ENCODE results near the gene IL19.

Gene IL19

GRCh38 chr1:206735553-206736031, 35.0 kb upstream of the IL19 start:
- H3K4me1 Mint-ChIP-seq (ENCODE audit: low read depth) = peaks cover 73% of the 10 kb centered on the region

GRCh38 chr1:206736878-206737728, 33.5 kb upstream of the IL19 start:
- Mint-ChIP-seq H3K4me1 (ENCODE audit: low read depth) (peaks cover 85% of the 10 kb centered on the region), H3K36me3 (ENCODE audit: low read depth) (peaks cover 54% of the 10 kb centered on the region), H3K27ac (peak overlapping the region; percentile 91), H3K9me3 (no peaks in the 10 kb centered on the region), H3K27me3 (no peaks in the 10 kb centered on the region), H3K4me3 (no peak overlapping the region)
- no peak for DNase-seq

More at GRCh38 chr1:206735553-206736031, 35.0 kb upstream of the IL19 start:
- Mint-ChIP-seq H3K36me3 (ENCODE audit: low read depth) (peaks cover 67% of the 10 kb centered on the region), H3K27me3 (no peaks in the 10 kb centered on the region), H3K9me3 (no peaks in the 10 kb centered on the region), H3K27ac (no peak overlapping the region), H3K4me3 (no peak overlapping the region)
- no peak for DNase-seq

DNA sequence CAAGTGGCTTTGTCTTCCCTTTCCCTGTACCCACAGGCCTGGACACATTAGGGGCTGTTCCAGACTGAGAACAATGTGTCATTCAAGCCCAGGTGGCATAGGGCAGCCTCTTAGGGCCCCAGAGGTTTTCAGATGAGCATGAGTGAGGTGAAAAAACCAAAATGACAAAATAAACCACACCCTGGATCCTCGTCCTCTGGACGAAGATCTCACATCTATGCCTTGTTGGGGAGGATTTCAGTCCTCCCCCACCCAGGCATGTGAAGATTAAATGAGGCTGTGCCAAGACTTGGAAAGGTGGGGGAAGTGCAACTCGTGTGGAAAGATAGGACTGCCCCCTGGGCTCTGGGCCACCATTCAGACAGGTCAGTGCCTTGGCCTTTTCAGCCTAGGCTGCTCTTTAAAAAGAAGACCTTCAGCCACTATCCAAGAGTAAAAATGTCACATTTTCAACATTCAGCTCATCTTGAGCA, 32.8 kb upstream of the IL19 start:
- Mint-ChIP-seq H3K27me3 (no peaks in the 10 kb centered on the region), H3K4me1 (ENCODE audit: low read depth) (peaks cover 90% of the 10 kb centered on the region), H3K27ac (peak overlapping the region; percentile 91), H3K4me3 (no peak overlapping the region), H3K9me3 (no peaks in the 10 kb centered on the region), H3K36me3 (ENCODE audit: low read depth) (peaks cover 47% of the 10 kb centered on the region)
- DNase-seq = no peak

DNA sequence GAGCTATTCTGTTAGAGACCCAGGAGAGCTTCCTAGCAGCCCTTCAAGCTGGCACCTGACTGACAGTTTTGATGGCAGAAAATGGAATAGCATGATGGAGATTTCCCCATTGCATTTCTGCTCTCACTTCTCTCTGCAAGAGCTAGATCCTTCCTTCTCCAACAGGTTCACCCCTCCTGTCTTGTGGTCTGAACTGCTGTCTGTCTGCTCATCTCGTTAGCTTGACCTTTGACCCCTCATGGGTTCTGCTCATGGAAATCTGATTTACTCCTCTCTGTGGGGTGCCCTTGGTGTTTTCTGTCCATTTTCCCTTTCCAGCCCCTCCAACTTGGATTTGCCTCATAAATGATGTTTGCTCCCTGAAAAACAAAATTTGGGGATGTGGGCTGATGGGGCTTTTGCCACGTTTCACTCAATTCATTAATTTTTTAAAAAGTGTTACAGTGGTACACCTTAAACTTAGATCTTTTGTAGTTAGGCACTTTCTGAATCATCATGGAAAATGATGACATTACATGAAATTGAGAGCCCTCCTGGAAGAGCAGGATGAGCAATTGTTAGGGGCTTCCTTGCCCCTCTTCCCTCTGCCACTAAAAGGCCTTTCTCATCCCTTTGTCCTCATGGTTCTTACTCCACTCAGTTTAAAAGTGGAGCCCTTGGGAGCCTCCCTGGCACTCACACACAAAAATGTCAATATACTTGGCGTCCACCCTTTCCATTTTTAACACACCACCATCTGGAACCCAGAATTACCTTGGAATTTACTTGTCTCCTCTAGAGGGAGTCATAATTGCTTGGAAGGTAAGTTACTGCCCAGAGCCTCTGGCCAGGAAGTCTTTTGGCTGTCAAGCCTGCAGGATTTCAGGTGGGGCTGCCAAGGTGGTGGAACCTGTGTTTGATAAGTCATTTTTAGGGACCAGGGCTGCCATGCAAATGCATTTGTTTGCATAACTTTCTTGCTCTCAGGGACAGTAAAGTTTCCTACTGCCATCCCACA, 31.9 kb upstream of the IL19 start:
- H3K9me3 Mint-ChIP-seq = no peaks in the 10 kb centered on the region
- peak overlapping the region; percentile 91 for H3K27ac Mint-ChIP-seq
- DNase-seq = no peak
- H3K4me3 Mint-ChIP-seq = peak overlapping the region; percentile 52
- no peaks in the 10 kb centered on the region for H3K27me3 Mint-ChIP-seq
- peaks cover 39% of the 10 kb centered on the region for H3K36me3 Mint-ChIP-seq (ENCODE audit: low read depth)
- peaks cover 98% of the 10 kb centered on the region for H3K4me1 Mint-ChIP-seq (ENCODE audit: low read depth)

DNA sequence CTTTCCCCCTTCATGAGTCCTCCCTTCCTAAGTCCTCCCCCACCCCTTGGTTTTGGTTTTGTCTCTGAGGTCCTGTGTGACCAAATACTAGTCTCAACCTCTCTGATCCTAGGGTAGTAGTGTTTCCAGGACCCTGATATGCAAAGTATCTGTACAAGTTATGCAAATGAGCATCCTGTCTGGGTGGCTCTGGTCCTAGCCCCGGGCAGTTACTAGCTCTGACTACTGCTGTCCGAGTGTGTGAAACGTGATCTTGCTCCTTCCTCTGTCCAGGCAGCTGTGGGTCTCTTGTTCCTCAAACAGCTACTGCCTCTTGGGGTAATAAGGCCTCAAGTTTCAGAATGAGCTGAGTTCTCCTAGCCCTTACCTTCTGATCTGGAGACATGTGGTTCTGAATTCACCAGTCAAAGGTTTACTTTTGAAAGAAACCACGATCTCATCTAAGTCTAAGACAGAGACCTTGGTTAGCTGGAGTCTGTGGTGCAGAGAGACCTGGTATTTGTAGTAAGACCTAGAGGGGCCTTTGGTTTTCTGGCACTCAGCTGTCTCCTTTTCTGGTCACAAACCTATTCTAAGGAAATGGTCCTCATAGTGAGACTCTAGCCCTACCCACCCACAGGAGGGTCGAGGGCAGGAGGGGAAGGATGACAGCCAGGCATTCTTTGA, 31.0 kb upstream of the IL19 start:
- Mint-ChIP-seq H3K27ac (peak overlapping the region; percentile 91), H3K9me3 (no peaks in the 10 kb centered on the region), H3K4me1 (ENCODE audit: low read depth) (peaks cover 97% of the 10 kb centered on the region), H3K36me3 (ENCODE audit: low read depth) (peaks cover 31% of the 10 kb centered on the region), H3K4me3 (peak overlapping the region; percentile 52), H3K27me3 (no peaks in the 10 kb centered on the region)
- peak; percentile 66 for DNase-seq

- H3K4me1 Mint-ChIP-seq (ENCODE audit: low read depth) = peaks cover 96% of the 10 kb centered on the region
- no peak overlapping the region for H3K4me3 Mint-ChIP-seq
- H3K36me3 Mint-ChIP-seq (ENCODE audit: low read depth) = peaks cover 15% of the 10 kb centered on the region
- H3K9me3 Mint-ChIP-seq = no peaks in the 10 kb centered on the region
- no peaks in the 10 kb centered on the region for H3K27me3 Mint-ChIP-seq
- DNase-seq = no peak
- H3K27ac Mint-ChIP-seq = peak overlapping the region; percentile 12
Measured at GRCh38 chr1:206741142-206741701, 29.4 kb upstream of the IL19 start.

GRCh38 chr1:206742719-206743383, 27.7 kb upstream of the IL19 start:
- no peak for DNase-seq
- peak overlapping the region; percentile 18 for H3K4me3 Mint-ChIP-seq
- H3K4me1 Mint-ChIP-seq (ENCODE audit: low read depth) = peaks cover 86% of the 10 kb centered on the region
- no peaks in the 10 kb centered on the region for H3K27me3 Mint-ChIP-seq
- H3K9me3 Mint-ChIP-seq = no peaks in the 10 kb centered on the region
- H3K36me3 Mint-ChIP-seq (ENCODE audit: low read depth) = peaks cover 7% of the 10 kb centered on the region
- peak overlapping the region; percentile 59 for H3K27ac Mint-ChIP-seq

DNA sequence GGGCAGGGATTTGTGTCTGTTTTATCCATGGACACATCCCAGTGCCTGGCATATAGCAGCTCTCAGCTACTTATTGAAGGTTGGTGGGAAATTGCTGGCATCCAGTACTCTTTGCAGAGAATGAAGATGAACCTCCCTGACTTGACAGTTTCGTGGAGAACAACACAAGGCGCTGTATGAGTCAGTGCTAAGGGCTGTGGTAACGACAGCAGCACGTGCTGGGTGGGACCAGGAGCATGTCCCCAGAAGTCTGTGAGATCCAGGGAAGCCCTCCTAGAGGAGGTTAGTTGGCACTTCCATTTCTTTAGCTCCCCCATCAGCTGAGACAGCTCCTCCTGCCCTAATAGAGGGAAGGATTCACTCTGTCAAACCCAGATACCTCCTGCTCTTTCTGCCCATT, 25.9 kb upstream of the IL19 start:
- no peak for DNase-seq
- H3K27ac Mint-ChIP-seq = peak overlapping the region; percentile 71
- no peaks in the 10 kb centered on the region for H3K9me3 Mint-ChIP-seq
- peaks cover 78% of the 10 kb centered on the region for H3K4me1 Mint-ChIP-seq (ENCODE audit: low read depth)
- no peaks in the 10 kb centered on the region for H3K27me3 Mint-ChIP-seq
- H3K36me3 Mint-ChIP-seq (ENCODE audit: low read depth) = no peaks in the 10 kb centered on the region
- no peak overlapping the region for H3K4me3 Mint-ChIP-seq

GRCh38 chr1:206745301-206745700, 25.3 kb upstream of the IL19 start:
- H3K4me1 Mint-ChIP-seq (ENCODE audit: low read depth) = peaks cover 72% of the 10 kb centered on the region
- H3K36me3 Mint-ChIP-seq (ENCODE audit: low read depth) = no peaks in the 10 kb centered on the region
- H3K27ac Mint-ChIP-seq = no peak overlapping the region
- H3K4me3 Mint-ChIP-seq = no peak overlapping the region
- no peaks in the 10 kb centered on the region for H3K9me3 Mint-ChIP-seq
- DNase-seq = no peak
- H3K27me3 Mint-ChIP-seq = no peaks in the 10 kb centered on the region

DNA sequence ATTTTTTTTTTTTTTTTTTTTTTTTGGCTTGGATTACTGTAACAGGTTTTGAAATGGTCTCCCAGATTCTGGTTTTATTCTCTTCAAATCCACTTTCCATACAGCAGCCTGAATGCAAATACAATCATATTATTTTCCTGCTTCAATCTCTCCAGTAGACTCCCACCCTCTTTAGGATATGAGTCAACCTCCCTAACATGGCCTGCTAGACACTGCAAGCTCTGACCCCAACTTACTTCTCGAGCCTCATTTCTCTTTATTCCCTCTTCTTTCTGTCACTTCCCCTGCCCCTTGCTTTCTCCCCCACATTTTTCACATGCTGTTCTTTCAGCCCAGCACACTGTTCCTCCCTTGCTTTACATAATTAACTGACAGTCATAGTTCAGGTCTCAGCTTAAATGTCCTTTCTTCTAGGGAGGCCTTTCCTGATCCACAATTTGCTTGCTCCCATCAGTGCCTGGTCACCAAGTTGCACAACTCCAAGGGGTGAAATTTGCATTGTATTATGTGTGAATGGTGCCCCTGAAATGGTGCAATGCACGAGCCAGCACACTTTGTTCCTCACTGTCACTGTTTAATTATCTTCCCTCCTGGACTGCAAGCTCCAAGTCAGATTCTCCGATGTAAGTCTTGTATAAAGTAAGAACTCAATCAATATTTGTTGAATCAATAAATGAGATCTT, 22.1 kb upstream of the IL19 start:
- H3K4me3 Mint-ChIP-seq = no peak overlapping the region
- no peaks in the 10 kb centered on the region for H3K9me3 Mint-ChIP-seq
- no peak for DNase-seq
- no peak overlapping the region for H3K27ac Mint-ChIP-seq
- H3K36me3 Mint-ChIP-seq (ENCODE audit: low read depth) = no peaks in the 10 kb centered on the region
- H3K27me3 Mint-ChIP-seq = no peaks in the 10 kb centered on the region
- peaks cover 47% of the 10 kb centered on the region for H3K4me1 Mint-ChIP-seq (ENCODE audit: low read depth)

DNA sequence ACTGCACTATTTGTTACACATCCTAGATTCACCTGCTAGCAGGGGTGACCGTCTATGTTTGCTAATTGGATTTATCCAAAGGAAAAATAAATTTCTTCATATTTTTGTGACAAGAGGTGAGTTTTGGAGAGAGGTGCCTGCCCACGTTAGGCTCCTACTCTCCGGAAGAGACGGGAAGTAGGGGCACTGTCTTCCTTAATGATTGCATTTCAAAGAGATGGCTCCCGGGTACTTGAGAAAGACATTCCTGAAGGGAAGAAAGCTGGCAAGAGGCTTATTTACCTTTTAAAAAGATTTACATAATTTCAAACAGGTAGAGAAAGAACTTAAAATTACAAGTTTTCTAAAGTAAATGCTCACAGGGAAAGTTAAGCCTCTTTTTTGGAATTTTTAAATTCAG, 18.7 kb upstream of the IL19 start:
- Mint-ChIP-seq H3K4me3 (no peak overlapping the region), H3K27ac (no peak overlapping the region), H3K9me3 (no peaks in the 10 kb centered on the region), H3K4me1 (ENCODE audit: low read depth) (peaks cover 42% of the 10 kb centered on the region), H3K36me3 (ENCODE audit: low read depth) (no peaks in the 10 kb centered on the region), H3K27me3 (no peaks in the 10 kb centered on the region)
- DNase-seq = no peak

GRCh38 chr1:206752481-206752880, 18.1 kb upstream of the IL19 start:
- no peak overlapping the region for H3K4me3 Mint-ChIP-seq
- H3K27me3 Mint-ChIP-seq = no peaks in the 10 kb centered on the region
- H3K4me1 Mint-ChIP-seq (ENCODE audit: low read depth) = peaks cover 42% of the 10 kb centered on the region
- no peak overlapping the region for H3K27ac Mint-ChIP-seq
- no peaks in the 10 kb centered on the region for H3K36me3 Mint-ChIP-seq (ENCODE audit: low read depth)
- H3K9me3 Mint-ChIP-seq = no peaks in the 10 kb centered on the region
- no peak for DNase-seq

- Mint-ChIP-seq H3K9me3 (no peaks in the 10 kb centered on the region), H3K27me3 (no peaks in the 10 kb centered on the region), H3K36me3 (ENCODE audit: low read depth) (no peaks in the 10 kb centered on the region), H3K27ac (no peak overlapping the region), H3K4me3 (no peak overlapping the region), H3K4me1 (ENCODE audit: low read depth) (peaks cover 39% of the 10 kb centered on the region)
- DNase-seq = no peak
Measured at GRCh38 chr1:206753141-206753540, 17.4 kb upstream of the IL19 start.
